Ectodermal cell (in vitro differentiated cells): ENCODE measurements around the gene SCN7A.

ENCODE experiments used
- H3K27ac ChIP-seq: 2 replicates; pipeline ENCODE4 v1.7.0; 2013; ENCODE audit warnings: mild to moderate bottlenecking, low read depth, low read length; ENCODE audit not compliant: insufficient read depth, poor library complexity, severe bottlenecking
- H3K27me3 ChIP-seq: 2 replicates; pipeline ENCODE4 v1.7.0; 2013; ENCODE audit warnings: mild to moderate bottlenecking, low read length; ENCODE audit not compliant: insufficient read depth, control insufficient read depth, poor library complexity, severe bottlenecking
- H3K36me3 ChIP-seq: one replicate; pipeline ENCODE4 v1.7.0; 2013; ENCODE audit warnings: low read length; ENCODE audit not compliant: control insufficient read depth, insufficient read depth
- H3K4me1 ChIP-seq: one replicate; pipeline ENCODE4 v1.7.0; 2013; ENCODE audit warnings: low read length; ENCODE audit not compliant: control insufficient read depth, insufficient read depth
- H3K4me3 ChIP-seq: 2 replicates; pipeline ENCODE4 v1.7.0; 2013; ENCODE audit warnings: low read depth, low read length, control low read depth; ENCODE audit not compliant: insufficient read depth
- H3K9me3 ChIP-seq: 2 replicates; pipeline ENCODE4 v1.7.0; 2013; ENCODE audit warnings: mild to moderate bottlenecking, low read length, moderate library complexity; ENCODE audit not compliant: control insufficient read depth
- WGBS, 2 experiments: methylation state at CpG; one replicate each; pipeline ENCODE4 v1.1.7; 2013; ENCODE audit warnings: missing lambda C conversion rate in 2 of 2; 5-methylcytosine and 5-hydroxymethylcytosine counted together

The SCN7A gene

GRCh38 chr2:166406374-166406773 is 87.7 kb downstream of the SCN7A start:
- Histone ChIP-seq H3K4me1 (no peaks in the 10 kb centered on the region), H3K27me3 (no peaks in the 10 kb centered on the region), H3K4me3 (no peak overlapping the region), H3K36me3 (no peaks in the 10 kb centered on the region), H3K9me3 (no peaks in the 10 kb centered on the region), H3K27ac (no peak overlapping the region)
- WGBS, 2 experiments = 94 to 96% methylated on average over 3 of the region's 3 CpGs

GRCh38 chr2:166405569-166405926 is 88.5 kb downstream of the SCN7A start:
- Histone ChIP-seq H3K27ac (no peak overlapping the region), H3K4me3 (no peak overlapping the region), H3K4me1 (no peaks in the 10 kb centered on the region), H3K27me3 (no peaks in the 10 kb centered on the region), H3K9me3 (no peaks in the 10 kb centered on the region), H3K36me3 (no peaks in the 10 kb centered on the region)
- 92 to 98% methylated on average over 6 of the region's 6 CpGs for WGBS, 2 experiments

- Histone ChIP-seq H3K4me1 (no peaks in the 10 kb centered on the region), H3K27ac (no peak overlapping the region), H3K36me3 (no peaks in the 10 kb centered on the region), H3K27me3 (no peaks in the 10 kb centered on the region), H3K9me3 (no peaks in the 10 kb centered on the region), H3K4me3 (no peak overlapping the region)
- WGBS, 2 experiments = 86 to 98% methylated on average over 2 of the region's 2 CpGs
Observed at GRCh38 chr2:166404831-166405568, 89.0 kb downstream of the SCN7A start.

GRCh38 chr2:166394245-166394644 is 99.8 kb downstream of the SCN7A start:
- H3K27me3 ChIP-seq = no peaks in the 10 kb centered on the region
- 100% methylated on average over 1 of the region's 1 CpG for WGBS, 2 experiments
- H3K27ac ChIP-seq = no peak overlapping the region

GRCh38 chr2:166393008-166393407 is 101.0 kb downstream of the SCN7A start:
- WGBS, 2 experiments = 88 to 90% methylated on average over 2 of the region's 3 CpGs
- H3K27me3 ChIP-seq = no peaks in the 10 kb centered on the region
- no peak overlapping the region for H3K27ac ChIP-seq
- H3K4me1 ChIP-seq = no peaks in the 10 kb centered on the region
- no peaks in the 10 kb centered on the region for H3K9me3 ChIP-seq
- H3K4me3 ChIP-seq = no peak overlapping the region
- H3K36me3 ChIP-seq = no peaks in the 10 kb centered on the region

More at GRCh38 chr2:166394245-166394644, 99.8 kb downstream of the SCN7A start:
- no peaks in the 10 kb centered on the region for H3K36me3 ChIP-seq
- H3K9me3 ChIP-seq = no peaks in the 10 kb centered on the region
- no peak overlapping the region for H3K4me3 ChIP-seq
- H3K4me1 ChIP-seq = no peaks in the 10 kb centered on the region

- H3K36me3 ChIP-seq = no peaks in the 10 kb centered on the region
- 92 to 94% methylated on average over 3 of the region's 3 CpGs for whole genome bisulfite sequencing, 2 experiments
- H3K4me1 ChIP-seq = no peaks in the 10 kb centered on the region
- H3K27me3 ChIP-seq = no peaks in the 10 kb centered on the region
- no peaks in the 10 kb centered on the region for H3K9me3 ChIP-seq
- no peak overlapping the region for H3K27ac ChIP-seq
- H3K4me3 ChIP-seq = no peak overlapping the region
Observed at GRCh38 chr2:166388481-166389070, 105.5 kb downstream of the SCN7A start.

GRCh38 chr2:166385313-166385712 is 108.7 kb downstream of the SCN7A start:
- Histone ChIP-seq H3K4me3 (no peak overlapping the region), H3K9me3 (no peaks in the 10 kb centered on the region), H3K27me3 (no peaks in the 10 kb centered on the region), H3K27ac (no peak overlapping the region), H3K36me3 (no peaks in the 10 kb centered on the region), H3K4me1 (no peaks in the 10 kb centered on the region)
- 93 to 100% methylated on average over 1 of the region's 1 CpG for WGBS, 2 experiments

GRCh38 chr2:166384774-166385173 is 109.3 kb downstream of the SCN7A start:
- no peak overlapping the region for H3K27ac ChIP-seq
- no peak overlapping the region for H3K4me3 ChIP-seq
- no peaks in the 10 kb centered on the region for H3K9me3 ChIP-seq
- H3K36me3 ChIP-seq = no peaks in the 10 kb centered on the region
- 77 to 90% methylated on average over 8 of the region's 8 CpGs for WGBS, 2 experiments
- no peaks in the 10 kb centered on the region for H3K4me1 ChIP-seq
- no peaks in the 10 kb centered on the region for H3K27me3 ChIP-seq

GRCh38 chr2:166382448-166382847 is 111.6 kb downstream of the SCN7A start:
- Histone ChIP-seq H3K36me3 (no peaks in the 10 kb centered on the region), H3K27ac (no peak overlapping the region), H3K27me3 (peaks cover 2% of the 10 kb centered on the region), H3K9me3 (no peaks in the 10 kb centered on the region), H3K4me3 (no peak overlapping the region), H3K4me1 (no peaks in the 10 kb centered on the region)
- 88 to 95% methylated on average over 3 of the region's 3 CpGs for WGBS, 2 experiments

GRCh38 chr2:166380615-166381014 is 113.4 kb downstream of the SCN7A start:
- no peak overlapping the region for H3K4me3 ChIP-seq
- WGBS, 2 experiments = 90 to 94% methylated on average over 1 of the region's 1 CpG
- no peaks in the 10 kb centered on the region for H3K4me1 ChIP-seq
- H3K27ac ChIP-seq = no peak overlapping the region
- no peaks in the 10 kb centered on the region for H3K9me3 ChIP-seq
- peaks cover 21% of the 10 kb centered on the region for H3K27me3 ChIP-seq
- H3K36me3 ChIP-seq = no peaks in the 10 kb centered on the region
